K562 (cell line): ENCODE measurements around the gene FASTK. TPM values are rescaled to one million over a fixed set of nuclear protein-coding genes. Genes with fewer than 3 reads are reported as not detected.

Source experiments
- BRD4 ChIP-seq: fragments of 200-600 bp; sonication (generic); IDR thresholded peaks from 2 replicates; pipeline ENCODE4 v1.6.1; 2017; ENCODE audit warnings: inconsistent platforms
- EWSR1 ChIP-seq: fragments of 450-650 bp; IDR thresholded peaks from 2 replicates; pipeline ENCODE4 v1.6.1; 2018; ENCODE audit warnings: borderline replicate concordance, mild to moderate bottlenecking, low read depth, moderate library complexity; ENCODE audit not compliant: partially characterized antibody
- HDAC6 ChIP-seq: IDR thresholded peaks from 2 replicates; pipeline ENCODE4 v1.6.1; 2012; ENCODE audit warnings: low read depth, mild to moderate bottlenecking, control low read depth, inconsistent platforms, low read length, moderate library complexity
- JUN ChIP-seq, 2 experiments: sonication (generic) in 1 of 2; formaldehyde crosslinking in 1 of 2; IDR thresholded peaks; 2 replicates each; pipeline versions ENCODE4 v1.6.1 to v1.8.0; 2012 to 2022; ENCODE audit warnings: borderline replicate concordance in 2 of 2, mild to moderate bottlenecking in 2 of 2, improper control_type of control experiment in 1 of 2, low read depth in 1 of 2, low read length in 1 of 2, missing genetic modification reagents in 1 of 2
- POLR2AphosphoS2 ChIP-seq: IDR thresholded peaks from 2 replicates; pipeline ENCODE4 v1.6.1; 2012; ENCODE audit warnings: low read length, improper control_type of control experiment
- THRA ChIP-seq: fragments of 450-650 bp; IDR thresholded peaks from 2 replicates; pipeline ENCODE4 v1.6.1; 2017; ENCODE audit warnings: mild to moderate bottlenecking, moderate library complexity
- ZBTB2 ChIP-seq: fragments of 450-650 bp; IDR thresholded peaks from 2 replicates; pipeline ENCODE4 v1.6.1; 2016; ENCODE audit warnings: antibody characterized with exemption
- ZNF175 ChIP-seq: fragments of 200-800 bp; sonication (Bioruptor generic); IDR thresholded peaks from 2 replicates; pipeline ENCODE4 v1.6.1; 2016; ENCODE audit warnings: low read depth, mild to moderate bottlenecking, missing genetic modification characterization, missing compliant biosample characterization
- ZNF407 ChIP-seq: fragments of 450-650 bp; IDR thresholded peaks from 2 replicates; pipeline ENCODE4 v1.6.1; 2016; ENCODE audit warnings: low read depth
- ZNF740 ChIP-seq, 3 experiments: fragments of 200-800 bp in 1 of 3; sonication (Bioruptor generic) in 1 of 3; sonication (generic) in 1 of 3; formaldehyde crosslinking in 1 of 3; IDR thresholded peaks; 2 replicates each; pipeline versions ENCODE4 v1.6.1 to v1.8.0; 2016 to 2022; ENCODE audit warnings: mild to moderate bottlenecking in 2 of 3, missing compliant biosample characterization in 2 of 3, missing genetic modification characterization in 2 of 3, missing genetic modification reagents in 1 of 3
- ZNF830 ChIP-seq: fragments of 250-450 bp; sonication (Bioruptor Pico); IDR thresholded peaks from 2 replicates; pipeline ENCODE4 v1.5.0; 2021; ENCODE audit warnings: mild to moderate bottlenecking
- polyA plus RNA-seq, 8 experiments: library from polyadenylated mRNA; depleted of rRNA in 4 of 8; stranded (reverse) in 5 of 8; unstranded in 3 of 8; fragments of >200 nt; fragmentation: Nextera tagmentation in 2 of 8; fragmentation: Illumina TruSeq in 1 of 8; extraction: Ambion mirVana in 2 of 8; extraction: Trizol in 1 of 8; gene quantifications; 2 replicates each; pipeline versions ENCODE4 v1.2.1 to v1.2.3, GENCODE V29; 2011 to 2014; ENCODE audit warnings: inconsistent platforms in 1 of 8, missing spikeins in 1 of 8
- total RNA-seq, 7 experiments: library from RNA; depleted of rRNA in 6 of 7; stranded (reverse); fragments of >200 nt in 6 of 7; fragmentation: Illumina TruSeq in 2 of 7; extraction: Trizol in 2 of 7; gene quantifications; 2 replicates each; pipeline versions ENCODE4 v1.2.1 to v1.2.3, GENCODE V29; 2011 to 2021; ENCODE audit warnings: low replicate concordance in 1 of 7

FASTK gene
- total and polyA plus RNA-seq, 9 of the 15 experiments (the other 6 are each of a cell fraction or from before 2014, with no cell fraction given), result 0.51 to 150 (median 48.2) TPM

GRCh38 chr7:151087245-151088018 lies 6.8 kb upstream of the FASTK start (continued):
- peak; percentile 52; the same call in 1 of the 2 replicates for TF ChIP-seq ZBTB2
- TF ChIP-seq THRA, result no peak
- TF ChIP-seq BRD4, result peak; percentile 76; the same call in 1 of the 2 replicates
- peak; percentile 82; the same call in 1 of the 2 replicates for TF ChIP-seq ZNF740 (CRISPR knock-in tag; IDR thresholded peaks at IDR 0.05)
- TF ChIP-seq ZNF740 (tag; IDR thresholded peaks at IDR 0.05), result peak in 1 of 2 experiments; percentile 72; a peak in 1 of 4 replicates
- TF ChIP-seq JUN (IDR thresholded peaks at IDR 0.05; ENCODE audit: borderline replicate concordance, low read depth, low read length), result no peak; the same call in 1 of the 2 replicates
- TF ChIP-seq JUN (CRISPR knock-in tag; IDR thresholded peaks at IDR 0.05; ENCODE audit: borderline replicate concordance), result no peak
- TF ChIP-seq POLR2AphosphoS2, result no peak
- no peak for TF ChIP-seq ZNF407
- no peak for TF ChIP-seq EWSR1
- no peak for TF ChIP-seq HDAC6
- no peak for TF ChIP-seq ZNF175 (CRISPR knock-in tag)
- peak; percentile 76; the same call in 1 of the 2 replicates for TF ChIP-seq ZNF830 (CRISPR knock-in tag)
